Bone marrow (tissue), 2 donors: ENCODE data around the gene IRGQ.

Experiments used
- DNase-seq, 2 donors: peaks; one replicate each; lab custom pipeline; 2025; lab: John Stamatoyannopoulos, UW

The IRGQ gene

DNA sequence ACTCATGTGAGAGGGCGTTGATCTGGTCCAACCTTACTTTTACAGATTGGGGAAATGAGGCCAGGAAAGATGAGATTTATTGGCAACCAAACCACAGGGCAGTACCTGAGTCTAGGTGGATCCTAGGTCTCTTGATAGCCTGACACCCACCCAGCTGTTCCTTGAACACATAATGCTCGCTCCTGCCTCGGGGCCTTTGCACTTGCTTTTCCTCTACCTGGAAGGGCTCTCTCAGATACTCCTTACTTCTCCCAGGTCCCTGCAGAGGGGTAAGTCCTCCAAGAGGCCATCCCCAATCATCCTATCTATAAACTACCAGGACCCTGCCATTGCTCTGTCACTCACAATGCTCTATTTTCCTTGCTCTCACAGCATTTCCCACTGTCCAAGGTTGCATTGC lies 55.6 kb downstream of the IRGQ start:
- DNase-seq: no peak

DNA sequence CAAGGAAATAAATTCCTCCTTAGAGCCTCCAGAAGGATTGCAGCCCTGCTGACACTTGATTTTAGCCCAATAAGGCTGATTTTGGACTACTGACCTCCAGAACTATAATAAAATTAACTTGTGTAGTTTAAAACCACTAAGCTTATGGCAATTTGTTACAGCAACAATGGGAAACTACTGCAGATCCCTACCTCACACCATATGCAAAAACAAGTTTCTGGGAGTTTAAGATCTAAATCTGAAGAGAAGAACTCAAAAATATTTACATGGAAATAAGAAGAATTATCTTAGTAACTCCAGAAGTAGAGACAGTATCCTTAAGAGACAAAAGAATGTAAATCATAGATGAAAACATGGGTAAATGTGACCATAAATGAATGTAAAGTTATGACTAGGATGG lies 57.0 kb downstream of the IRGQ start:
- no peak for DNase-seq

DNA sequence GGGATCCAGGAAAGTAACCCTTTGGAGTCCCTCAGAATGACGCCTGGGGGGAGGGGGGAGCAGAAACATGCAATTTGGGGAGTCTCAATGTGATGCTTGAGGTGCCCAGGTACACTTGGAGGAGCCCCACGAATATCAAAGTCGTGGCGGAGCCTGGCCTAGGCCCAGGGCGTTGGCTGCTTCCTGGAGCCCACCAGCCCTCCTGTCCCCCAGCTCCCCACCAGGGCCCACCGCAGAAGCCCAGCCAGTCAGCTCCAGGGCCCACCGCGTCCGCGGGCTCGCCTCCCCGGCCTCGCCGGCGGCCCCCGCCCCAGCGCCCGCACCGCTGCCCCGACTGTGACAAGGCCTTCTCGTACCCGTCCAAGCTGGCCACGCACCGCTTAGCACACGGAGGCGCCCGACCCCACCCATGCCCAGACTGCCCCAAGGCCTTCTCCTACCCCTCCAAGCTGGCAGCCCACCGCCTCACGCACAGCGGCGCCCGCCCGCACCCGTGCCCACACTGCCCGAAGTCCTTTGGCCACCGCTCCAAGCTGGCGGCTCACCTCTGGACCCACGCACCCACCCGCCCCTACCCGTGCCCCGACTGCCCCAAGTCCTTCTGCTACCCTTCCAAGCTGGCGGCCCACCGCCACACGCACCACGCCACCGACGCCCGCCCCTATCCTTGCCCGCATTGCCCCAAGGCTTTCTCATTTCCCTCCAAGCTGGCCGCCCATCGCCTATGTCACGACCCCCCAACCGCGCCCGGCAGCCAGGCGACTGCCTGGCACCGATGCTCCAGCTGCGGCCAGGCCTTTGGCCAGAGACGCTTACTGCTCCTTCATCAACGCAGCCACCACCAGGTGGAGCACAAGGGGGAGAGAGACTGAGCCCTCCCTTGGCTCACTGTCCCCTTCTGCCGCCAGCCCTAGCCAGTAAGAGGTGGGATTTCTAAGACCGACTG lies 60.8 kb downstream of the IRGQ start:
- no peak for DNase-seq
